ENCODE data around the gene SERPINE1.

Gene SERPINE1

GRCh38 chr7:101186844-101187428 is 60.0 kb downstream of the SERPINE1 start:
- DNase-seq (ENCODE audit: low read depth), result no peak
- no peak overlapping the region for H3K4me3 ChIP-seq (ENCODE audit: control insufficient read depth, low read depth, low read length)
- TF ChIP-seq CTCF (IDR thresholded peaks at IDR 0.05; ENCODE audit: control insufficient read depth, insufficient read depth, low read depth, low read length, missing control alignments), result no peak

All from AG09309 (cell line).